ENCODE data around the gene C11orf16. TPM values are rescaled to one million over a fixed set of nuclear protein-coding genes. Genes with fewer than 3 reads are reported as not detected.

C11orf16 gene
- total and polyA plus RNA-seq, 4 donors: not detected

DNA sequence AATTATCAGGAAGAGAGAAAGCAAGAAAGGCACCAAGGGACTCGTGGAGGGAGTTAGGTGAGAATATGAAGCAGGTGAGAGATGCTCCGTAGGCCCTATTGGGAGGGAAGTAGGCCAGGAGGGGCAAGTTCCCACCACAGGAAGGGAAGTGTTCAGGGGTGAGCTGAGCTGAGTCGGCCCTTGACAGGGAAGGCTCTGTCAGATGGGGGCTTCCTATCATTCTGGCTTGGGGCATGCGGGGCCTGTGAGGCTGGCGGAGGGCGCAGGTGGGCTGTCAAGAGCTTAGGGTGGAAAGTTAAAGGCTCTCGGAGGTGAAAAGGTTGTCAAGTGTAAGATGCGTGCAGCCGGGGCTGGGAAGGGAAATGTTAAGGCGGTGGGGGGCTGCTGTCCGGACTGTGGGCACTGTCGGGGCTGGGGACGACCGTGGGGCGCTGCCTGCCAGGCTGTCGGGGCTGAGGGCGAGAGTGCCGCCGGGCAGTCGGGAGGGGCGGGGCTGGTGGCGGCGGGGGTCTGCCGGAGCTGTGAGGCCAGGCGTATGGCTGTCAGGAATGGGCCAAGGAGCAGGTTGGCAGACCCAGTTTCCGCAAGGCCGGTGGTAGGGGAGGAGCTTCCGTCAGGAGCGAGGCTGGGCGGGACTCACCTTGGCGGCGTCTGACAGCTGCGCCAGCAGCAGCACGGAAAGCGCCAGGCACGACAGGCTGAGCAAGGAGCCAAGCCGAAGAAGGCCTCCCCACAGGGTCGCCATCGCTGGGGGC lies 31.0 kb upstream of the C11orf16 start:
- peak overlapping the region; percentile 88 to 98 for H3K27ac ChIP-seq (ENCODE audit: low read depth in 1 of 2, low read length in 2 of 2)
- peak; percentile 84 for DNase-seq (ENCODE audit: low spot score)
- H3K9me3 ChIP-seq (ENCODE audit: control insufficient read depth in 4 of 4, low read length in 3 of 4): no peaks in the 10 kb centered on the region
- H3K4me1 ChIP-seq (ENCODE audit: control insufficient read depth in 4 of 4, insufficient read depth in 4 of 4, low read length in 3 of 4): peaks cover 8 to 35% (median 24%) of the 10 kb centered on the region in 4 donors
- H3K27me3 ChIP-seq (ENCODE audit: control insufficient read depth in 4 of 4, insufficient read depth in 4 of 4, low read length in 3 of 4): no peaks in the 10 kb centered on the region
- H3K9ac ChIP-seq (ENCODE audit: low read depth in 1 of 2, low read length in 2 of 2): peak overlapping the region; percentile 78 to 87
- WGBS: 3% methylated on average over 39 of the region's 39 CpGs
- TF ChIP-seq SP1 (IDR thresholded peaks at IDR 0.05): no peak
- peak overlapping the region; percentile 56 to 91 (median 63) for H3K4me3 ChIP-seq (ENCODE audit: low read depth in 1 of 3, low read length in 3 of 3)
- peaks cover 0 to 5% (median 0%) of the 10 kb centered on the region in 4 donors for H3K36me3 ChIP-seq (ENCODE audit: control insufficient read depth in 4 of 4, insufficient read depth in 3 of 4, low read depth in 1 of 4, low read length in 3 of 4)

DNA sequence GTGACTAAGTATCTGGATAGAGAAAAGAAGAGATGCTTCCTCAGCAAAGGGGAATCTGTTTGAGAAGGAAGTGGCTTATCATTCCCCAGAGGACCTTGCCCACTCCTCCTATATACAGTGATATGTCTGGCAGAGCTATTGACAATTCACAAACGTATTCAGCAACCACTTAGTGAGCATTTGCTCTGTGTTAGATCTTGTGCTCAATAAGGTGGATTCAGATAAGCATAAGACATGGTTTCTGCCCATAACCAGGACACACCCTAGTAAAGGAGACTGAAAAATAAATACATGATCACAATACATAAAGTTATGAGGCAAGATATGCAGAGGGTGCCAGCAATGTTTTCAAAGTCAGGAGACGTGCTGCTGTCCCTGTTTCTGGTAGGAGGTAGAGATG lies 30.1 kb upstream of the C11orf16 start:
- TF ChIP-seq FOXA1 (IDR thresholded peaks at IDR 0.05) (no peak), HNF4G (IDR thresholded peaks at IDR 0.05) (no peak), YY1 (IDR thresholded peaks at IDR 0.05) (no peak), HNF4A (conservative IDR thresholded peaks at IDR 0.05) (no peak), EGR1 (IDR thresholded peaks at IDR 0.05; ENCODE audit: low read depth in 2 of 2) (no peak), FOXA2 (IDR thresholded peaks at IDR 0.05) (no peak), NR2F2 (IDR thresholded peaks at IDR 0.05) (no peak), RAD21 (IDR thresholded peaks at IDR 0.05) (no peak)
- TF ChIP-seq, protein P1, sequence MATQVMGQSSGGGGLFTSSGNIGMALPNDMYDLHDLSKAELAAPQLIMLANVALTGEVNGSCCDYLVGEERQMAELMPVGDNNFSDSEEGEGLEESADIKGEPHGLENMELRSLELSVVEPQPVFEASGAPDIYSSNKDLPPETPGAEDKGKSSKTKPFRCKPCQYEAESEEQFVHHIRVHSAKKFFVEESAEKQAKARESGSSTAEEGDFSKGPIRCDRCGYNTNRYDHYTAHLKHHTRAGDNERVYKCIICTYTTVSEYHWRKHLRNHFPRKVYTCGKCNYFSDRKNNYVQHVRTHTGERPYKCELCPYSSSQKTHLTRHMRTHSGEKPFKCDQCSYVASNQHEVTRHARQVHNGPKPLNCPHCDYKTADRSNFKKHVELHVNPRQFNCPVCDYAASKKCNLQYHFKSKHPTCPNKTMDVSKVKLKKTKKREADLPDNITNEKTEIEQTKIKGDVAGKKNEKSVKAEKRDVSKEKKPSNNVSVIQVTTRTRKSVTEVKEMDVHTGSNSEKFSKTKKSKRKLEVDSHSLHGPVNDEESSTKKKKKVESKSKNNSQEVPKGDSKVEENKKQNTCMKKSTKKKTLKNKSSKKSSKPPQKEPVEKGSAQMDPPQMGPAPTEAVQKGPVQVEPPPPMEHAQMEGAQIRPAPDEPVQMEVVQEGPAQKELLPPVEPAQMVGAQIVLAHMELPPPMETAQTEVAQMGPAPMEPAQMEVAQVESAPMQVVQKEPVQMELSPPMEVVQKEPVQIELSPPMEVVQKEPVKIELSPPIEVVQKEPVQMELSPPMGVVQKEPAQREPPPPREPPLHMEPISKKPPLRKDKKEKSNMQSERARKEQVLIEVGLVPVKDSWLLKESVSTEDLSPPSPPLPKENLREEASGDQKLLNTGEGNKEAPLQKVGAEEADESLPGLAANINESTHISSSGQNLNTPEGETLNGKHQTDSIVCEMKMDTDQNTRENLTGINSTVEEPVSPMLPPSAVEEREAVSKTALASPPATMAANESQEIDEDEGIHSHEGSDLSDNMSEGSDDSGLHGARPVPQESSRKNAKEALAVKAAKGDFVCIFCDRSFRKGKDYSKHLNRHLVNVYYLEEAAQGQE (IDR thresholded peaks at IDR 0.05): no peak
- TF ChIP-seq, protein P2, sequence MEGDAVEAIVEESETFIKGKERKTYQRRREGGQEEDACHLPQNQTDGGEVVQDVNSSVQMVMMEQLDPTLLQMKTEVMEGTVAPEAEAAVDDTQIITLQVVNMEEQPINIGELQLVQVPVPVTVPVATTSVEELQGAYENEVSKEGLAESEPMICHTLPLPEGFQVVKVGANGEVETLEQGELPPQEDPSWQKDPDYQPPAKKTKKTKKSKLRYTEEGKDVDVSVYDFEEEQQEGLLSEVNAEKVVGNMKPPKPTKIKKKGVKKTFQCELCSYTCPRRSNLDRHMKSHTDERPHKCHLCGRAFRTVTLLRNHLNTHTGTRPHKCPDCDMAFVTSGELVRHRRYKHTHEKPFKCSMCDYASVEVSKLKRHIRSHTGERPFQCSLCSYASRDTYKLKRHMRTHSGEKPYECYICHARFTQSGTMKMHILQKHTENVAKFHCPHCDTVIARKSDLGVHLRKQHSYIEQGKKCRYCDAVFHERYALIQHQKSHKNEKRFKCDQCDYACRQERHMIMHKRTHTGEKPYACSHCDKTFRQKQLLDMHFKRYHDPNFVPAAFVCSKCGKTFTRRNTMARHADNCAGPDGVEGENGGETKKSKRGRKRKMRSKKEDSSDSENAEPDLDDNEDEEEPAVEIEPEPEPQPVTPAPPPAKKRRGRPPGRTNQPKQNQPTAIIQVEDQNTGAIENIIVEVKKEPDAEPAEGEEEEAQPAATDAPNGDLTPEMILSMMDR (IDR thresholded peaks at IDR 0.05; ENCODE audit: low read depth, low read length, missing input control): no peak
- TF ChIP-seq, protein P3, sequence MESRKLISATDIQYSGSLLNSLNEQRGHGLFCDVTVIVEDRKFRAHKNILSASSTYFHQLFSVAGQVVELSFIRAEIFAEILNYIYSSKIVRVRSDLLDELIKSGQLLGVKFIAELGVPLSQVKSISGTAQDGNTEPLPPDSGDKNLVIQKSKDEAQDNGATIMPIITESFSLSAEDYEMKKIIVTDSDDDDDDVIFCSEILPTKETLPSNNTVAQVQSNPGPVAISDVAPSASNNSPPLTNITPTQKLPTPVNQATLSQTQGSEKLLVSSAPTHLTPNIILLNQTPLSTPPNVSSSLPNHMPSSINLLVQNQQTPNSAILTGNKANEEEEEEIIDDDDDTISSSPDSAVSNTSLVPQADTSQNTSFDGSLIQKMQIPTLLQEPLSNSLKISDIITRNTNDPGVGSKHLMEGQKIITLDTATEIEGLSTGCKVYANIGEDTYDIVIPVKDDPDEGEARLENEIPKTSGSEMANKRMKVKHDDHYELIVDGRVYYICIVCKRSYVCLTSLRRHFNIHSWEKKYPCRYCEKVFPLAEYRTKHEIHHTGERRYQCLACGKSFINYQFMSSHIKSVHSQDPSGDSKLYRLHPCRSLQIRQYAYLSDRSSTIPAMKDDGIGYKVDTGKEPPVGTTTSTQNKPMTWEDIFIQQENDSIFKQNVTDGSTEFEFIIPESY (IDR thresholded peaks at IDR 0.05): no peak
- DNase-seq (ENCODE audit: low spot score): no peak
- WGBS: 35% methylated on average over 2 of the region's 2 CpGs
- Histone ChIP-seq H3K27me3 (ENCODE audit: control insufficient read depth in 4 of 4, insufficient read depth in 4 of 4, low read length in 3 of 4) (no peaks in the 10 kb centered on the region), H3K36me3 (ENCODE audit: control insufficient read depth in 4 of 4, insufficient read depth in 3 of 4, low read depth in 1 of 4, low read length in 3 of 4) (peaks cover 0 to 4% (median 0%) of the 10 kb centered on the region in 4 donors), H3K9ac (ENCODE audit: low read depth in 1 of 2, low read length in 2 of 2) (peak overlapping the region in 1 of 2 donors; percentile 50), H3K4me1 (ENCODE audit: control insufficient read depth in 4 of 4, insufficient read depth in 4 of 4, low read length in 3 of 4) (peaks cover 9 to 35% (median 24%) of the 10 kb centered on the region in 4 donors), H3K9me3 (ENCODE audit: control insufficient read depth in 4 of 4, low read length in 3 of 4) (no peaks in the 10 kb centered on the region), H3K27ac (ENCODE audit: low read depth in 1 of 2, low read length in 2 of 2) (peak overlapping the region in 1 of 2 donors; percentile 14), H3K4me3 (ENCODE audit: low read depth in 1 of 3, low read length in 3 of 3) (peak overlapping the region in 1 of 3 donors; percentile 91)
